ENCODE data around the gene CASP4.

DNA sequence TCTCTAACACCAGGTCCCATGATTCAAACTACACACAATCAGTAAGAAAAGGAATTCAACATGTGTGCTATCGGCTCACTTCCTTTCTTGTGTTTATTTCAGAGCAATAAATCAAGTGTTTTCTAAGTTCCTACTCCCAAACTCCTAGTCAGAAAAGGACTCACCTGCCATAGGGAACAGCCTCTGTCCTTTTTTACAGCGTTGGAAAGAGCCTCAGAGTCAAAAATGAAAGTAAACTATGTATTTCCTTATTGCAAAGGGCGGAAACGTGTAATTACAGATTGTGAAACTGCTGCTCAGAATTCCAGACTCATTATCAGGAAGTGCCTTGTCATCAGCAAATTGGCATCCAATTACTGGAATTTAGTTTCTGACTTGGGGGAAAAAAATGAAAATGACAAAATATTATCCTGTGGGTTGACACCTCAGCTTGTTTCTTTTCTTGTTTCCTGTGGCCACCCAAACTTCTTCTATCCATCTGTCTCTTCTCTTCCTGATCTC lies at the start of gene CASP4:
- TF ChIP-seq EP300 (IDR thresholded peaks at IDR 0.05; ENCODE audit: borderline replicate concordance): no peak
- no peak for TF ChIP-seq RAD21 (IDR thresholded peaks at IDR 0.05; ENCODE audit: low read depth)
- no peak for TF ChIP-seq TEAD4 (IDR thresholded peaks at IDR 0.05)
- TF ChIP-seq, protein P1, sequence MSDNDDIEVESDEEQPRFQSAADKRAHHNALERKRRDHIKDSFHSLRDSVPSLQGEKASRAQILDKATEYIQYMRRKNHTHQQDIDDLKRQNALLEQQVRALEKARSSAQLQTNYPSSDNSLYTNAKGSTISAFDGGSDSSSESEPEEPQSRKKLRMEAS (IDR thresholded peaks at IDR 0.05): no peak
- TF ChIP-seq TCF12 (IDR thresholded peaks at IDR 0.05; ENCODE audit: low read depth): no peak
- TF ChIP-seq CREB1 (IDR thresholded peaks at IDR 0.05; ENCODE audit: low read depth): no peak

Measured in Ishikawa (cell line).